Mammary epithelial cell (primary cell): Measurements from ENCODE around the gene CROCC.

Source experiments
- EZH2 ChIP-seq: IDR thresholded peaks from 2 replicates; pipeline ENCODE4 v1.6.1; 2012; ENCODE audit warnings: low read length, inconsistent platforms, borderline replicate concordance
- TF ChIP-seq, protein P1 (sequence below), 2 donors: IDR thresholded peaks in 1 of 2; conservative IDR thresholded peaks in 1 of 2; 2 replicates each; pipeline ENCODE4 v1.5.1; 2011 to 2012; ENCODE audit warnings: inconsistent platforms in 2 of 2, low read length in 2 of 2, mild to moderate bottlenecking in 2 of 2, control low read depth in 1 of 2, low read depth in 1 of 2; ENCODE audit not compliant: insufficient read depth in 1 of 2; ENCODE audit errors: extremely low read depth in 1 of 2

DNA sequence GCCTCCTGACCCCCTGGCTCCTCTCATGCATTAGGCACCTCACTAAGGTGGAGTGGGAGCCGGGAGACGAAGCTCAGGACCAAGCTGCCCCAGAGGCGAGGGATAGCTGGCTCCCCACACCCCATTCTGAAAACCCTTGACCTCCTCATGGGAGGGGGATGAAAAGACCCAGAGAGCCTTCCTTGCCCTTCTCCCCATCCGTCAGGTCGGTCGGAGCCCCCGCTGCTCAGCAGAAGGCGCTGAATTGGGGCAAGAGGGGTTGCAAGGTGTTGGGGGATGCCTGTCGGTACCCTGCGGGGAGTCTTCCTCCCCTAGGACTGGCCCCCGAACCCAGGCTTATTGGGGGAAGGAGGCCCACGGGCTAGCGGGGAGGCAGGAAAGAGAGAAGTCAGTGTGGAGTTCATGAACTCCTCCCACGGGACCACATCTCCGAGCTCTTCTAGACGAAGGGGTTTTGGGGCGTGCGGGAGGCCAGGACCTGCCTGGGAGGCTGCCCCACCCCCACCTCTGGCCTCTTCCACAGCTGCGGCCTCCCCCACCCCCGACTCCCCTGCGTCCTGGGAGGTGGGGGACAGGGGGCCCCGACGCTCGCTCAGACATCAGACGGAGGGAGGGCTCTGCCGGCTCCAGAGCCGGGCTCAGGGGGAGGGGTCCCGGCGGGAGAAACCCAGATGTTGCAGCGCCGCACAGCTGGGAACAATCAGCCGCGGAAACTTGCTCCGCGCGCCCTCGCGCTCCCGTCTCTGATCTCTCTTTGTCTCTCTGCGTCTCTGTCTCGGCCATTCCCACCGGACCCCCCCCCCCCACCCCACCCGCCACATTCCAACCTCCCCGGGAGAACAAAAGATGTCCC, 58.0 kb downstream of the CROCC start:
- TF ChIP-seq, protein P1, sequence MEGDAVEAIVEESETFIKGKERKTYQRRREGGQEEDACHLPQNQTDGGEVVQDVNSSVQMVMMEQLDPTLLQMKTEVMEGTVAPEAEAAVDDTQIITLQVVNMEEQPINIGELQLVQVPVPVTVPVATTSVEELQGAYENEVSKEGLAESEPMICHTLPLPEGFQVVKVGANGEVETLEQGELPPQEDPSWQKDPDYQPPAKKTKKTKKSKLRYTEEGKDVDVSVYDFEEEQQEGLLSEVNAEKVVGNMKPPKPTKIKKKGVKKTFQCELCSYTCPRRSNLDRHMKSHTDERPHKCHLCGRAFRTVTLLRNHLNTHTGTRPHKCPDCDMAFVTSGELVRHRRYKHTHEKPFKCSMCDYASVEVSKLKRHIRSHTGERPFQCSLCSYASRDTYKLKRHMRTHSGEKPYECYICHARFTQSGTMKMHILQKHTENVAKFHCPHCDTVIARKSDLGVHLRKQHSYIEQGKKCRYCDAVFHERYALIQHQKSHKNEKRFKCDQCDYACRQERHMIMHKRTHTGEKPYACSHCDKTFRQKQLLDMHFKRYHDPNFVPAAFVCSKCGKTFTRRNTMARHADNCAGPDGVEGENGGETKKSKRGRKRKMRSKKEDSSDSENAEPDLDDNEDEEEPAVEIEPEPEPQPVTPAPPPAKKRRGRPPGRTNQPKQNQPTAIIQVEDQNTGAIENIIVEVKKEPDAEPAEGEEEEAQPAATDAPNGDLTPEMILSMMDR (conservative IDR thresholded peaks at IDR 0.05 in 1 of 2, IDR thresholded peaks at IDR 0.05 in 1 of 2; ENCODE audit: extremely low read depth in 1 of 2, insufficient read depth in 1 of 2, low read depth in 1 of 2, low read length in 2 of 2), result no peak
- TF ChIP-seq EZH2, result no peak
